ENCODE results near the gene ALG1. TPM values are rescaled to one million over a fixed set of nuclear protein-coding genes. Genes with fewer than 3 reads are reported as not detected.

ALG1 gene
- total RNA-seq, 1 experiment from 2014 or later = 36.2 TPM

- H2BK5ac ChIP-seq (ENCODE audit: insufficient read length, low read length) = no peak overlapping the region
- H2BK120ac ChIP-seq (ENCODE audit: low read depth, low read length, poor library complexity, severe bottlenecking) = no peak overlapping the region
- no peak overlapping the region for H2BK12ac ChIP-seq (ENCODE audit: insufficient read length, low read depth, low read length)
- H3K79me1 ChIP-seq (ENCODE audit: insufficient read depth, low read depth, low read length, poor library complexity, severe bottlenecking) = no peaks in the 10 kb centered on the region
- no peaks in the 10 kb centered on the region for H3K9me3 ChIP-seq (ENCODE audit: control insufficient read depth, low read depth, low read length)
- no peaks in the 10 kb centered on the region for H4K20me1 ChIP-seq (ENCODE audit: control insufficient read depth, insufficient read depth, insufficient read length)
- H3K27ac ChIP-seq (ENCODE audit: insufficient read length, low read depth, low read length) = no peak overlapping the region
- no peak overlapping the region for H3K4ac ChIP-seq (ENCODE audit: low read depth, low read length)
- no peak overlapping the region for H2AK5ac ChIP-seq (ENCODE audit: insufficient read length, low read length)
- no peak overlapping the region for H3K23ac ChIP-seq (ENCODE audit: insufficient read length, low read depth, low read length)
- H2BK15ac ChIP-seq (ENCODE audit: low read depth, low read length) = no peak overlapping the region
- Mint-ChIP-seq H3K27me3 (ENCODE audit: low read depth) (no peaks in the 10 kb centered on the region), H3K36me3 (ENCODE audit: insufficient read depth in 1 of 3, low read depth in 3 of 3) (no peaks in the 10 kb centered on the region), H3K27ac (no peak overlapping the region), H3K4me1 (peaks cover 30 to 36% of the 10 kb centered on the region in 2 experiments), H3K9me3 (no peaks in the 10 kb centered on the region; a peak in 1 of 5 replicates), H3K4me3 (no peak overlapping the region)
- no peak overlapping the region for H4K8ac ChIP-seq (replicated peaks; ENCODE audit: insufficient read length, low read depth, low read length)
- no peak overlapping the region for H4K91ac ChIP-seq (ENCODE audit: insufficient read length, low read depth, low read length)
- H3K79me2 ChIP-seq (ENCODE audit: insufficient read depth, low read length) = no peaks in the 10 kb centered on the region
- no peak overlapping the region for H3K4me2 ChIP-seq (ENCODE audit: insufficient read depth, insufficient read length, low read length)
- no peak overlapping the region for H2AFZ ChIP-seq (ENCODE audit: low read length)
- H3K18ac ChIP-seq (ENCODE audit: insufficient read length, low read depth, low read length) = no peak overlapping the region
- no peak overlapping the region for H3K56ac ChIP-seq (ENCODE audit: insufficient read length, low read depth, low read length)
- H3T11ph ChIP-seq (ENCODE audit: low read length) = no peak overlapping the region
- H3K9ac ChIP-seq (ENCODE audit: extremely low read depth, insufficient read length, low read length) = no peak overlapping the region
- H3K23me2 ChIP-seq (ENCODE audit: insufficient read length, low read depth, low read length, poor library complexity, severe bottlenecking) = no peaks in the 10 kb centered on the region
- no peak for TF ChIP-seq CTCF (conservative IDR thresholded peaks at IDR 0.05)
- H4K5ac ChIP-seq (ENCODE audit: insufficient read length, low read depth, low read length) = no peak overlapping the region
- no peaks in the 10 kb centered on the region for H3K27me3 ChIP-seq (ENCODE audit: insufficient read depth, low read length)
- DNase-seq = no peak
- H3K14ac ChIP-seq (ENCODE audit: insufficient read depth, low read length) = no peak overlapping the region
- WGBS (ENCODE audit: extremely low coverage, insufficient read length, low lambda C conversion rate) = no CpG with 5 or more reads among the region's 11 CpGs
- H3K4me1 ChIP-seq (ENCODE audit: insufficient read depth, low read length) = peaks cover 4% of the 10 kb centered on the region; the same call in 1 of the 2 replicates
- H2BK20ac ChIP-seq (ENCODE audit: low read depth, low read length, poor library complexity, severe bottlenecking) = no peak overlapping the region
Observed at GRCh38 chr16:5062051-5062450, 9.6 kb upstream of the ALG1 start.
